Posterior vena cava (tissue), 2 donors: ENCODE measurements around the gene RPS6KL1. TPM values are rescaled to one million over a fixed set of nuclear protein-coding genes. Genes with fewer than 3 reads are reported as not detected.

Experiments used
- DNase-seq: peaks from one replicate; pipeline ENCODE4 v3.0.0-alpha.2; 2020; ENCODE audit warnings: low spot score
- intact Hi-C, 2 donors: fragments of 100-400 bp; cut with DNase I; formaldehyde crosslinking; loops; one replicate each; pipeline versions ENCODE4 v1.14.1 to v1.14.2; 2022 to 2023
- total RNA-seq, 2 donors: library from RNA; stranded (reverse); fragmentation: NEBNext Ultra II Directional; extraction: Animal tissue kit (Norgen Biotek cat#: 25700); gene quantifications; one replicate each; pipeline ENCODE4 v1.2.1, GENCODE V29; 2021
- donor health status: DM: yes; HTN: yes; CAD: no.
- donor health status: DM: yes; HTN: yes; CAD: no.

RPS6KL1 gene
- total RNA-seq, 2 donors from 2014 or later: 9.6 to 17.0 TPM

GRCh38 chr14:74868739-74869138 lies 54.3 kb downstream of the RPS6KL1 start:
- intact Hi-C loops: no loop called here
- no peak for DNase-seq

- no peak for DNase-seq
- intact Hi-C loops: no loop called here
Measured at GRCh38 chr14:74867673-74868072, 55.4 kb downstream of the RPS6KL1 start.

GRCh38 chr14:74866708-74867389 lies 56.2 kb downstream of the RPS6KL1 start:
- intact Hi-C loops: no loop called here
- no peak for DNase-seq

DNA sequence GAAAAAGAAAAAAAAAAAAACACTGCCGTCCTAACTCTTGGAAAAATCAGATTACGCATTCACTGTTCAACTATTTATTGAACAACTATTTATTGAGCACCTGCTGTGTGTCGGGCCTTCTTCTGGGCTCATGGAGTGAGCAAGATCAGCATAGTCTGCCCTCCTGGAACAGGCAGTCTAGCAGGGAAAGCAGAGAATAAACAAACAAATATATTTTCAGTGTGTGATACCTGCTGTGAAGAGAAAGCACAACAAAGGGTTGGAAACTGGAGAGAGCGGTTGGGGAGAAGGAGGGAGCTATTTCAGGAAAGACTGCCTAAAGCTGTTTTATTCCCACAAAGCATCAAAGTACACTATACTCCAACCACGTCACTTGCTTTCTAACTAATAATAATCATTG lies 57.9 kb downstream of the RPS6KL1 start:
- no peak for DNase-seq
- intact Hi-C loops: no loop called here

GRCh38 chr14:74864198-74864597 lies 58.9 kb downstream of the RPS6KL1 start:
- DNase-seq: no peak
- intact Hi-C loops: loop anchor here in 1 of 2 donors (5.0 kb wide), 1 partner anchor 43 kb away; no protein-coding TSS in a partner anchor

DNA sequence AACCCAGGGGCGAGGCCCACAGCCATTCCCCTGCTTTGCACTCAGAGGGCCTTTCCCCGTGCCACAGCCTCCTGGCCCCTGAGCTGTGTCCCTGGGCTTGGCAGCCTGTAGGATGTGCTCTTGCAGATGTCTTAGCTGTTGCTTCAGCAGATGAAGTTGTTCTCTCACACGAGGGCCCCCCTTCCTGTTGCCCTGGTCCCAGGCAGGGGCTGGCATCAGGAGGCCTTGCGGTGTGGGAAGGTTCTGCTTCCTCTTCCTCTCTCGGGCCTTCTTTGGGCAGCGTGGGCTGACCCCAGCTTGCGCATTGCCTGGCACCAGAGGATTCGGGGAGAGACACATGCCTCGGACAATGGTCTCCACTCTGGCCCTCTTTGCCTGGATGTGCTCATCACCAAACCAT lies 59.8 kb downstream of the RPS6KL1 start:
- intact Hi-C loops: loop anchor here in 1 of 2 donors (5.0 kb wide), 1 partner anchor 44 kb away; no protein-coding TSS in a partner anchor
- DNase-seq: peak; percentile 81

DNA sequence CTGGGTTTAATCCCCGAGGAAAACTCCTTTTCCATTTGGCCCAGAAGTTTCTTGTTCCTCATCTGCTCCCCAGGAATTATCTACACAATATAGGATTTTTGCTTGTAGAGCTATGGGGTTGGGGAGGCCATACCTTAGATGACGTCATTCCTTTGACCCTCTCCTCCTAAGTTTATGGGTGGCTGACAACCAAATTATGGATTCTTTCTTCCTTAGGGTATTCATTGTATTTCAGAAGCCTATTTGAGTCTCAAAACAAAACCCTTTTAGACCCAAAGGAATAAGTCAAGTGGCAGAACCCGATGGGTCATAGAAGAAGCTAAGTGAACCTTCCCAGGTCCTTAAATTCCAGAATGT lies 61.3 kb downstream of the RPS6KL1 start:
- no peak for DNase-seq
- intact Hi-C loops: loop anchor here in 1 of 2 donors (5.0 kb wide), 1 partner anchor 46 kb away; no protein-coding TSS in a partner anchor

GRCh38 chr14:74860899-74861733 lies 61.9 kb downstream of the RPS6KL1 start:
- DNase-seq: peak; percentile 97
- intact Hi-C loops: loop anchor here in 1 of 2 donors (5.0 kb wide), 1 partner anchor 46 kb away; no protein-coding TSS in a partner anchor

DNA sequence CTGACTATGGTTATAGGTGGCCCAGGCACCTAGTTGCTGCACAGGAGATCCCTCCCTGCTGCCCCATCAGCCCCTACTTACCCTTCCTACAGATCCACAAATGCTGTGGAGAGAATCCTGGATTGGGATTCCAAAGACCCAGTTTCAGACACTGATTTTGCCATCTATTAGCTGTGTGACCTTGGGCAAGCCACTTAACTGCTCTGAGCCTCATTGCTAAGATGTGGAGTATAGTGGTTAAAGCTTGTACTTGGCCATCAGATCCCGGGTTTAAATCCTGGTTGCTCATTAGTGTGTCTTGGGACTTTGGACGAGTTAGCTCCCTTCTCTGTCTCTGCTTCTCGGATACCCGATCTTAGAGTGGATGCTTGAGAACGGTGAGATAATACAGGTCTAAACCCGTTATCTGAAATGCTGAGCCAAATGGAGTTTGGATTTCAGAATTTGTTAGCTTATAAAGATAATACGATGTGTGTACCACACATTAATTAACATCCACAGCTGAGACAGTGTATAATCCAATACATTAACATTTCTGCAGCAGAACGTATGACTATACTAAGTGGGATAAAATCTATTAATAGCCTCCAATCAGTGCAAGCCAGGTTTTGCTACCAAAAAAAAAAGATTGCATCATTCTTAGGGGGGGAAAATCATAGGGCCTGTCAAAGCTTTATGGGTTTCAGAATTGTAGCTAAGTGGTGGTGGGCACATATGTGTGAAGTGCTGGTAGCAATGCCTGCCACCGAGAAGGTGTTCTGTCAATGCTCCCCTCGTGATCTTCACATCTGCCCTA lies 63.1 kb downstream of the RPS6KL1 start:
- DNase-seq: no peak
- intact Hi-C loops: loop anchor here (5.0 kb wide), 1 partner anchor 47 kb away; no protein-coding TSS in a partner anchor

DNA sequence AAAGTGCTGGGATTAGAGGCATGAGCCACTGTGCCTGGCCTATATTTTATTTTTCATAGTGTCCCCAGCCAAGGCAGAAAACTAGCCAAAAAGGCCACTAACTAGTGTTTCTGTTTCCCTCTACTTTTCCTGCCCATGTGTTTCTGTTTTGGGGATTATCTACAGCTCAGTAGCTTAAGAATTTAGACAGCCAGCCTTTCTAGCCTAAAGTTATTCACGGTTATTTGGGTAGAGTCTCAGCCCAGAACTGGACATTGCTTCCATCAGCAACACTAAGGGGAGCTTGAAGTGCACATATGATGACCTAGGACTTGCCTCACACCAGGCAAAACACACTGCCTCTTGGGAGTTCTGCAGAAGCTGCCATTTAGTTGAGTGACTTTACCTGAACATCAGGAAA lies 65.0 kb downstream of the RPS6KL1 start:
- no peak for DNase-seq
- intact Hi-C loops: loop anchor here in 1 of 2 donors (5.0 kb wide), 1 partner anchor 49 kb away; no protein-coding TSS in a partner anchor

GRCh38 chr14:74856366-74856765 lies 66.7 kb downstream of the RPS6KL1 start:
- intact Hi-C loops: loop anchor here in 1 of 2 donors (5.0 kb wide), 1 partner anchor 51 kb away; no protein-coding TSS in a partner anchor
- DNase-seq: no peak

- DNase-seq: no peak
- intact Hi-C loops: loop anchor here in 1 of 2 donors (5.0 kb wide), 1 partner anchor 51 kb away; no protein-coding TSS in a partner anchor
Measured at GRCh38 chr14:74855945-74856344, 67.1 kb downstream of the RPS6KL1 start.

DNA sequence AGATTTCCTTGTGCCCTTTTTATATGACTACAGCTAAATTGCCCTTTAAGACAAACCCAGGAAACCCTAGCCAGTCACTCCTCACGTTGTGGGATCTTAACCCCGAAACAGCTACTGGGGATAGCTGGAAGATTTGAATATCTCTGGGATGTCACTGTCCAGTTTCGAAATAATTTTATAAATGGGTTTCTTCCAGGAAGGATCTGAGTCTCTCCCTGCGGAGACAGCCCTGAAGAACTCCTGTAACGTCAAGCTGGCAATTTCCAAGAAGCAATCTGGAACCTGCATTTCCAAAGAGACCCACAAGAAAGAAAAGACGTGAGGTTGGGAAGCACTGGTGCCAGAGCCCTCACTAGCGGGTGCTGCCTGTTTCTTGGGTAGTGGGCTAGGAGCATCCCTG lies 68.0 kb downstream of the RPS6KL1 start:
- DNase-seq: no peak
- intact Hi-C loops: loop anchor here in 1 of 2 donors (5.0 kb wide), 1 partner anchor 52 kb away; no protein-coding TSS in a partner anchor

Other genes with a start within 250 kb of the RPS6KL1 start
- 10 to 100 TPM; 22.1 to 25.7 TPM for gene AREL1, start 210.2 kb downstream of the RPS6KL1 start, total RNA-seq
- gene FCF1, start 210.1 kb downstream of the RPS6KL1 start, total RNA-seq: 10 to 100 TPM; 41.2 to 42.4 TPM
- 10 to 100 TPM; 46.8 to 52.4 TPM for gene YLPM1, start 159.9 kb downstream of the RPS6KL1 start, total RNA-seq
- not detected for gene PROX2, start 47.1 kb downstream of the RPS6KL1 start, total RNA-seq
- 10 to 100 TPM; 70.4 to 85.0 TPM for gene DLST, start 41.3 kb downstream of the RPS6KL1 start, total RNA-seq
- gene PGF, start 32.3 kb upstream of the RPS6KL1 start, total RNA-seq: 10 to 100 TPM in 1 of 2 donors, 1 to 10 TPM in 1; 7.7 to 11.2 TPM
- 10 to 100 TPM; 22.3 to 29.5 TPM for gene EIF2B2, start 79.7 kb upstream of the RPS6KL1 start, total RNA-seq
- 10 to 100 TPM; 27.2 to 28.2 TPM for gene MLH3, start 128.2 kb upstream of the RPS6KL1 start, total RNA-seq
- gene ACYP1, start 140.8 kb upstream of the RPS6KL1 start, total RNA-seq: 10 to 100 TPM in 1 of 2 donors, 1 to 10 TPM in 1; 8.2 to 11.5 TPM
- gene ZC2HC1C, start 146.4 kb upstream of the RPS6KL1 start, total RNA-seq: 1 to 10 TPM in 1 of 2 donors, under 1 TPM in 1; 0.46 to 2.3 TPM
- 10 to 100 TPM; 68.7 to 86.2 TPM for gene NEK9, start 203.8 kb upstream of the RPS6KL1 start, total RNA-seq